ENCODE data around the gene MTIF2. TPM values are rescaled to one million over a fixed set of nuclear protein-coding genes. Genes with fewer than 3 reads are reported as not detected.
"Not testable (repeated sequence)": the region's sequence is repeated elsewhere in the genome, so short reads cannot be mapped to it uniquely, and the experiment has no call there.

The MTIF2 gene
- total RNA-seq, 2 donors from 2014 or later, result 39.1 to 49.9 TPM

- Histone ChIP-seq H3K9ac (ENCODE audit: low read depth in 2 of 2, low read length in 2 of 2) (no peak overlapping the region), H3K36me3 (peaks cover 5% of the 10 kb centered on the region), H3K4me1 (no peaks in the 10 kb centered on the region), H3K27me3 (no peaks in the 10 kb centered on the region), H3K27ac (no peak overlapping the region), H3K9me3 (no peaks in the 10 kb centered on the region), H3K4me3 (no peak overlapping the region)
- intact Hi-C loops (cut with DNase I), result no loop called here
- no peak for DNase-seq
- no peak for TF ChIP-seq CTCF (IDR thresholded peaks at IDR 0.05)
Measured at GRCh38 chr2:55247025-55247424, 22.0 kb downstream of the MTIF2 start.

GRCh38 chr2:55245411-55245810 lies 23.6 kb downstream of the MTIF2 start:
- TF ChIP-seq CTCF (IDR thresholded peaks at IDR 0.05), result no peak
- H3K4me1 ChIP-seq, result no peaks in the 10 kb centered on the region
- no peak overlapping the region for H3K9ac ChIP-seq (ENCODE audit: low read depth in 2 of 2, low read length in 2 of 2)
- no peaks in the 10 kb centered on the region for H3K9me3 ChIP-seq
- intact Hi-C loops (cut with DNase I), result no loop called here
- no peak overlapping the region for H3K27ac ChIP-seq
- peaks cover 5% of the 10 kb centered on the region for H3K36me3 ChIP-seq
- no peak overlapping the region for H3K4me3 ChIP-seq
- DNase-seq, result no peak
- no peaks in the 10 kb centered on the region for H3K27me3 ChIP-seq

- DNase-seq, result no peak
- intact Hi-C loops (cut with DNase I), result no loop called here
- Histone ChIP-seq H3K4me1 (no peaks in the 10 kb centered on the region), H3K27ac (no peak overlapping the region), H3K36me3 (peaks cover 5% of the 10 kb centered on the region), H3K9me3 (no peaks in the 10 kb centered on the region), H3K9ac (ENCODE audit: low read depth in 2 of 2, low read length in 2 of 2) (no peak overlapping the region), H3K27me3 (no peaks in the 10 kb centered on the region), H3K4me3 (no peak overlapping the region)
- no peak for TF ChIP-seq CTCF (IDR thresholded peaks at IDR 0.05)
Measured at GRCh38 chr2:55242617-55243016, 26.4 kb downstream of the MTIF2 start.

GRCh38 chr2:55241582-55241981 lies 27.4 kb downstream of the MTIF2 start:
- H3K36me3 ChIP-seq; H3K9ac ChIP-seq (ENCODE audit: low read depth in 2 of 2, low read length in 2 of 2); H3K9me3 ChIP-seq; H3K4me3 ChIP-seq; DNase-seq; H3K27ac ChIP-seq; H3K27me3 ChIP-seq; intact Hi-C loops (cut with DNase I); H3K4me1 ChIP-seq: not testable (repeated sequence)

- intact Hi-C loops (cut with DNase I), result loop anchor here (10.0 kb wide), 1 partner anchor 185 kb away; no protein-coding TSS in a partner anchor
- peaks cover 5% of the 10 kb centered on the region for H3K36me3 ChIP-seq
- no peak overlapping the region for H3K9ac ChIP-seq (ENCODE audit: low read depth in 2 of 2, low read length in 2 of 2)
- H3K4me3 ChIP-seq, result no peak overlapping the region
- H3K9me3 ChIP-seq, result no peaks in the 10 kb centered on the region
- no peaks in the 10 kb centered on the region for H3K4me1 ChIP-seq
- no peak overlapping the region for H3K27ac ChIP-seq
- DNase-seq, result no peak
- no peak for TF ChIP-seq CTCF (IDR thresholded peaks at IDR 0.05)
- no peaks in the 10 kb centered on the region for H3K27me3 ChIP-seq
Measured at GRCh38 chr2:55239656-55240222, 29.3 kb downstream of the MTIF2 start.

GRCh38 chr2:55236992-55237543 lies 32.0 kb downstream of the MTIF2 start:
- H3K9me3 ChIP-seq, result no peaks in the 10 kb centered on the region
- no peak for TF ChIP-seq CTCF (IDR thresholded peaks at IDR 0.05)
- H3K27ac ChIP-seq, result no peak overlapping the region
- H3K4me1 ChIP-seq, result peaks cover 6% of the 10 kb centered on the region
- no peak for DNase-seq
- intact Hi-C loops (cut with DNase I), result loop anchor here (10.0 kb wide), 1 partner anchor 188 kb away; no protein-coding TSS in a partner anchor
- H3K9ac ChIP-seq (ENCODE audit: low read depth in 2 of 2, low read length in 2 of 2), result no peak overlapping the region
- H3K4me3 ChIP-seq, result no peak overlapping the region
- H3K27me3 ChIP-seq, result no peaks in the 10 kb centered on the region
- no peaks in the 10 kb centered on the region for H3K36me3 ChIP-seq
